Trophoblast cell (in vitro differentiated cells and primary cell): ENCODE measurements around the gene ASTN2.

Source experiments
- DNase-seq, 2 donors: peaks; one replicate each; pipeline ENCODE4 v3.0.0-alpha.2; 2016
- H2AFZ ChIP-seq: 2 replicates; pipeline ENCODE4 v1.6.1; 2013; ENCODE audit warnings: low read length, moderate library complexity, mild to moderate bottlenecking; ENCODE audit not compliant: insufficient read depth, poor library complexity
- H2AK5ac ChIP-seq: 2 replicates; pipeline ENCODE4 v1.6.1; 2013; ENCODE audit warnings: mild to moderate bottlenecking, low read length
- H2BK120ac ChIP-seq: 2 replicates; pipeline ENCODE4 v1.6.1; 2013; ENCODE audit warnings: low read length, mild to moderate bottlenecking, moderate library complexity; ENCODE audit not compliant: insufficient read depth, poor library complexity
- H2BK12ac ChIP-seq: 2 replicates; pipeline ENCODE4 v1.6.1; 2013; ENCODE audit warnings: mild to moderate bottlenecking, low read length, moderate library complexity
- H2BK5ac ChIP-seq: 2 replicates; pipeline ENCODE4 v1.6.1; 2013; ENCODE audit warnings: low read length, low read depth, moderate library complexity, mild to moderate bottlenecking; ENCODE audit not compliant: poor library complexity
- H3K14ac ChIP-seq: 2 replicates; pipeline ENCODE4 v1.6.1; 2013; ENCODE audit warnings: mild to moderate bottlenecking, low read length
- H3K18ac ChIP-seq: 2 replicates; pipeline ENCODE4 v1.6.1; 2013; ENCODE audit warnings: mild to moderate bottlenecking, low read length
- H3K23ac ChIP-seq: 2 replicates; pipeline ENCODE4 v1.6.1; 2013; ENCODE audit warnings: low read length
- H3K27ac ChIP-seq: 2 replicates; pipeline ENCODE4 v1.5.1; 2013; ENCODE audit warnings: low read depth, mild to moderate bottlenecking, inconsistent platforms, low read length, moderate library complexity
- H3K27me3 ChIP-seq: 2 replicates; pipeline ENCODE4 v1.6.1; 2013; ENCODE audit warnings: inconsistent platforms, mild to moderate bottlenecking, low read length, moderate library complexity; ENCODE audit not compliant: insufficient read depth
- H3K36me3 ChIP-seq, 2 experiments: 1 replicate in 1 of 2; 2 replicates in 1 of 2; pipeline ENCODE4 v1.6.1; 2013; ENCODE audit warnings: low read length in 2 of 2, mild to moderate bottlenecking in 2 of 2, moderate library complexity in 1 of 2; ENCODE audit not compliant: insufficient read depth in 2 of 2, control insufficient read depth in 1 of 2
- H3K4ac ChIP-seq: 2 replicates; pipeline ENCODE4 v1.6.1; 2013; ENCODE audit warnings: low read depth, mild to moderate bottlenecking, low read length, moderate library complexity
- H3K4me1 ChIP-seq, 2 experiments: 1 replicate in 1 of 2; 2 replicates in 1 of 2; pipeline ENCODE4 v1.6.1; 2013; ENCODE audit warnings: low read length in 2 of 2, mild to moderate bottlenecking in 2 of 2, moderate library complexity in 1 of 2; ENCODE audit not compliant: insufficient read depth in 2 of 2, control insufficient read depth in 1 of 2
- H3K4me2 ChIP-seq: 2 replicates; pipeline ENCODE4 v1.6.1; 2013; ENCODE audit warnings: inconsistent platforms, mild to moderate bottlenecking, low read length, moderate library complexity
- H3K4me3 ChIP-seq: 2 replicates; pipeline ENCODE4 v1.5.1; 2013; ENCODE audit warnings: mild to moderate bottlenecking, low read depth, low read length, inconsistent platforms
- H3K79me1 ChIP-seq: one replicate; pipeline ENCODE4 v1.6.1; 2013; ENCODE audit warnings: low read length
- H3K79me2 ChIP-seq: 2 replicates; pipeline ENCODE4 v1.6.1; 2013; ENCODE audit warnings: low read length, mild to moderate bottlenecking; ENCODE audit not compliant: control insufficient read depth, insufficient read depth, poor library complexity
- H3K9ac ChIP-seq: 2 replicates; pipeline ENCODE4 v1.6.1; 2013; ENCODE audit warnings: mild to moderate bottlenecking, low read length
- H3K9me3 ChIP-seq: 2 replicates; pipeline ENCODE4 v1.6.1; 2013; ENCODE audit warnings: low read depth, mild to moderate bottlenecking, control low read depth, inconsistent platforms, low read length; ENCODE audit not compliant: insufficient read depth
- H4K12ac ChIP-seq: 2 replicates; pipeline ENCODE4 v1.6.1; 2013; ENCODE audit warnings: low read depth, mild to moderate bottlenecking, low read length, moderate library complexity
- H4K8ac ChIP-seq: 2 replicates; pipeline ENCODE4 v1.6.1; 2013; ENCODE audit warnings: low read depth, mild to moderate bottlenecking, low read length, moderate library complexity
- H4K91ac ChIP-seq: one replicate; pipeline ENCODE4 v1.6.1; 2013; ENCODE audit warnings: low read depth, mild to moderate bottlenecking, low read length, moderate library complexity
- WGBS: extraction: QIAGEN DNeasy Blood & Tissue Kit; methylation state at CpG from one replicate; pipeline ENCODE4 v1.1.7; 2013; ENCODE audit warnings: missing lambda C conversion rate; ENCODE audit not compliant: insufficient read length, insufficient coverage; ENCODE audit errors: extremely low coverage; 5-methylcytosine and 5-hydroxymethylcytosine counted together

ASTN2 gene

GRCh38 chr9:117008876-117009275 is 406.0 kb downstream of the ASTN2 start:
- Histone ChIP-seq H3K23ac (no peak overlapping the region), H3K18ac (no peak overlapping the region), H3K4me3 (no peak overlapping the region), H3K9me3 (no peaks in the 10 kb centered on the region), H3K27me3 (no peaks in the 10 kb centered on the region), H3K79me1 (no peaks in the 10 kb centered on the region), H3K4me1 (no peaks in the 10 kb centered on the region), H3K27ac (no peak overlapping the region), H2BK120ac (no peak overlapping the region), H2BK5ac (no peak overlapping the region), H3K4me2 (no peak overlapping the region), H4K8ac (no peak overlapping the region), H4K91ac (no peak overlapping the region), H3K36me3 (no peaks in the 10 kb centered on the region), H4K12ac (no peak overlapping the region), H3K9ac (no peak overlapping the region), H3K79me2 (no peaks in the 10 kb centered on the region), H3K14ac (no peak overlapping the region), H2AFZ (no peak overlapping the region), H3K4ac (no peak overlapping the region), H2BK12ac (no peak overlapping the region), H2AK5ac (no peak overlapping the region)
- no CpG with 5 or more reads among the region's 2 CpGs for WGBS
- DNase-seq: no peak

GRCh38 chr9:117008461-117008860 is 406.4 kb downstream of the ASTN2 start:
- H3K14ac ChIP-seq: no peak overlapping the region
- H2AK5ac ChIP-seq: no peak overlapping the region
- H3K27ac ChIP-seq: no peak overlapping the region
- H3K9me3 ChIP-seq: no peaks in the 10 kb centered on the region
- no peak overlapping the region for H3K4me2 ChIP-seq
- no peak overlapping the region for H2BK12ac ChIP-seq
- H4K12ac ChIP-seq: no peak overlapping the region
- no peak for DNase-seq
- no peak overlapping the region for H3K9ac ChIP-seq
- H3K27me3 ChIP-seq: no peaks in the 10 kb centered on the region
- H4K91ac ChIP-seq: no peak overlapping the region
- no peaks in the 10 kb centered on the region for H3K79me1 ChIP-seq
- H3K4me3 ChIP-seq: no peak overlapping the region
- no peak overlapping the region for H3K23ac ChIP-seq
- H4K8ac ChIP-seq: no peak overlapping the region
- no peak overlapping the region for H2AFZ ChIP-seq
- no peaks in the 10 kb centered on the region for H3K36me3 ChIP-seq
- H2BK120ac ChIP-seq: no peak overlapping the region
- H3K4ac ChIP-seq: no peak overlapping the region
- H3K4me1 ChIP-seq: no peaks in the 10 kb centered on the region
- no peaks in the 10 kb centered on the region for H3K79me2 ChIP-seq
- no peak overlapping the region for H3K18ac ChIP-seq
- no peak overlapping the region for H2BK5ac ChIP-seq

- Histone ChIP-seq H3K18ac (no peak overlapping the region), H3K4me1 (no peaks in the 10 kb centered on the region), H3K9me3 (no peaks in the 10 kb centered on the region), H2AFZ (no peak overlapping the region), H4K8ac (no peak overlapping the region), H2BK120ac (no peak overlapping the region), H3K36me3 (no peaks in the 10 kb centered on the region), H3K79me1 (no peaks in the 10 kb centered on the region), H3K79me2 (no peaks in the 10 kb centered on the region), H2BK5ac (no peak overlapping the region), H3K27ac (no peak overlapping the region), H4K12ac (no peak overlapping the region), H4K91ac (no peak overlapping the region), H3K4me2 (no peak overlapping the region), H3K4me3 (no peak overlapping the region), H3K9ac (no peak overlapping the region), H3K23ac (no peak overlapping the region), H3K4ac (no peak overlapping the region), H3K14ac (no peak overlapping the region), H3K27me3 (no peaks in the 10 kb centered on the region), H2AK5ac (no peak overlapping the region), H2BK12ac (no peak overlapping the region)
- DNase-seq: no peak
- WGBS: no CpG with 5 or more reads among the region's 3 CpGs
Measured at GRCh38 chr9:117002686-117003085, 412.2 kb downstream of the ASTN2 start.

- H3K9me3 ChIP-seq: no peaks in the 10 kb centered on the region
- H2AK5ac ChIP-seq: no peak overlapping the region
- no peak overlapping the region for H2AFZ ChIP-seq
- no peak overlapping the region for H3K14ac ChIP-seq
- no peaks in the 10 kb centered on the region for H3K79me1 ChIP-seq
- H3K27ac ChIP-seq: no peak overlapping the region
- no peak overlapping the region for H3K9ac ChIP-seq
- no peak overlapping the region for H2BK120ac ChIP-seq
- H3K27me3 ChIP-seq: no peaks in the 10 kb centered on the region
- H3K18ac ChIP-seq: no peak overlapping the region
- no peak for DNase-seq
- H2BK5ac ChIP-seq: no peak overlapping the region
- H3K4me2 ChIP-seq: no peak overlapping the region
- no peak overlapping the region for H4K8ac ChIP-seq
- H3K23ac ChIP-seq: no peak overlapping the region
- H4K12ac ChIP-seq: no peak overlapping the region
- no peak overlapping the region for H4K91ac ChIP-seq
- no peak overlapping the region for H3K4ac ChIP-seq
- no peaks in the 10 kb centered on the region for H3K36me3 ChIP-seq
- H3K4me3 ChIP-seq: no peak overlapping the region
- no peaks in the 10 kb centered on the region for H3K4me1 ChIP-seq
- H2BK12ac ChIP-seq: no peak overlapping the region
- H3K79me2 ChIP-seq: no peaks in the 10 kb centered on the region
Measured at GRCh38 chr9:117000834-117001233, 414.0 kb downstream of the ASTN2 start.
